Astrocyte of the cerebellum (primary cell): ENCODE data around the gene ZMYND10.

ENCODE experiments used
- DNase-seq: peaks from one replicate; pipeline ENCODE4 v3.0.0-alpha.2; 2011; ENCODE audit warnings: low read depth
- H3K4me3 ChIP-seq: 2 replicates; pipeline ENCODE4 v1.5.1; 2011; ENCODE audit warnings: mild to moderate bottlenecking, low read depth, low read length, moderate library complexity
- CTCF ChIP-seq: IDR thresholded peaks from 2 replicates; pipeline ENCODE4 v1.5.1; 2012; ENCODE audit warnings: low read length, low read depth, moderate library complexity, mild to moderate bottlenecking; ENCODE audit errors: missing control alignments
- in situ Hi-C: cut with HindIII; loops from 2 replicates; pipeline ENCODE4 v1.10.0; 2017; ENCODE audit warnings: low sequenced_read_pairs

ZMYND10 gene

GRCh38 chr3:50354850-50355249 is 9.3 kb upstream of the ZMYND10 start:
- no peak for DNase-seq
- H3K4me3 ChIP-seq, result no peak overlapping the region
- TF ChIP-seq CTCF, result no peak
- in situ Hi-C loops, result loop anchor here (5.0 kb wide), 1 partner anchor 252 kb away; no protein-coding TSS in a partner anchor

- in situ Hi-C loops, result loop anchor here (5.0 kb wide), 1 partner anchor 253 kb away; no protein-coding TSS in a partner anchor
- H3K4me3 ChIP-seq, result no peak overlapping the region
- no peak for TF ChIP-seq CTCF
- DNase-seq, result no peak
Observed at GRCh38 chr3:50354186-50354764, 8.7 kb upstream of the ZMYND10 start.

- H3K4me3 ChIP-seq, result no peak overlapping the region
- in situ Hi-C loops, result loop anchor here (5.0 kb wide), 1 partner anchor 254 kb away; no protein-coding TSS in a partner anchor
- TF ChIP-seq CTCF, result no peak
- DNase-seq, result no peak
Observed at GRCh38 chr3:50353245-50354004, 7.9 kb upstream of the ZMYND10 start.

- in situ Hi-C loops, result loop anchor here (5.0 kb wide), 1 partner anchor 255 kb away; no protein-coding TSS in a partner anchor
- DNase-seq, result no peak
- TF ChIP-seq CTCF, result peak; percentile 31
- no peak overlapping the region for H3K4me3 ChIP-seq
Observed at GRCh38 chr3:50352781-50353180, 7.2 kb upstream of the ZMYND10 start.

GRCh38 chr3:50351323-50351697 is 5.8 kb upstream of the ZMYND10 start:
- no peak for DNase-seq
- H3K4me3 ChIP-seq, result peak overlapping the region; percentile 83
- TF ChIP-seq CTCF, result no peak
- in situ Hi-C loops, result loop anchor here (5.0 kb wide), 1 partner anchor 256 kb away; no protein-coding TSS in a partner anchor

DNA sequence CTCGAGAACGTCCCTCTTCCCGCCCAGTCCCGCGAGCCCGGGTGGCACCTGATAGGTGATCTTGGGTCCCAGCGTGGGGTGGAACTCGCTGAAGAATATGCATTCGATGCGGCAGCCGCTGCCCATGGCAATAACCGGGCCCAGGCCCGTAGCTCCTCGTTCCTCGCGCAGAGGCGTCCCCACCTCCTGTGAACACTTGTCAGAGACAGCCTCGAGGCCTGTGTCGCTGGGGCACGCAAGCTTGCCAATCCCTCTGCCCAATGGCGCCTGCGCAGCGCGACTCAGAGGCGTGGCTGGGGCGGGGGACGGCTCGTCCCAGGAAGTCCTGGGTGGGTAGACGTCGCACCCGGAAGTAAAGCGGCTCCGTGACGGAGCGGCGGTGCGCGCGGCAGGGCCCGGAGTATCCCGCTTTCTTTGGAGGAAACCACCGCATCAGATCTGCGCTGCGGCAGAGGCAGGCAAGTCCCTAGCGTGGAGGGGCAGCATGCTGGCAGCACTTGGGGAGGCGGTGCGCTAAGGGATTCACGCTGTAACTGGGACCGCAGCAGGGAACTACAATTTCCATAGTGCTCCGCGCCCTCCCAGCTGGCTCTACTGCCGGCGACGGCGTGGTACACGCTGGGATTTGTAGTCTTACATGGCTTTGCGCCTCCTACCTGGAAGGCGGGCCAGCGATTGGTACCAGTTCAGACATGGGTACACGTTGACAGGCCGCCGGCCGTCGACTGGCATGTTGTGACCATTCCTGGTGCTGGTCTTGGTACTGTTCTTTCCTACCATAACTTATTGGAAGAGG is 5.2 kb upstream of the ZMYND10 start, which contains the start of the genes CYB561D2 and NPRL2:
Gene CYB561D2 (plus strand): TSS at position 336 of the 796 bp plus-strand sequence. CDS start 572 bp downstream, outside the sequence.
Gene NPRL2 (minus strand): TSS at position 249 of the 796 bp plus-strand sequence. CDS start 123 bp downstream, at position 126.
- peak; percentile 74 for DNase-seq
- no peak for TF ChIP-seq CTCF
- H3K4me3 ChIP-seq, result peak within 1 kb of the TSS; percentile 83
- in situ Hi-C loops, result loop anchor here (5.0 kb wide), 1 partner anchor 257 kb away; no protein-coding TSS in a partner anchor
